Measurements from ENCODE around the gene RPS13.

RPS13 gene

GRCh38 chr11:17076517-17077239 lies 789 bp downstream of the RPS13 start:
- Histone ChIP-seq H4K5ac (ENCODE audit: low read length) (peak overlapping the region; percentile 8), H3K36me3 (ENCODE audit: control insufficient read depth, insufficient read depth, low read length) (peaks cover 7% of the 10 kb centered on the region), H3K79me2 (ENCODE audit: control insufficient read depth, insufficient read depth, low read length) (peaks cover 19% of the 10 kb centered on the region), H3K27me3 (ENCODE audit: insufficient read depth, low read length, poor library complexity) (no peaks in the 10 kb centered on the region), H3K9ac (ENCODE audit: low read length) (peak overlapping the region; percentile 84), H2BK120ac (ENCODE audit: low read depth, low read length) (no peak overlapping the region), H3K56ac (ENCODE audit: low read length) (peak overlapping the region; percentile 100), H3K4ac (ENCODE audit: low read depth, low read length) (peak overlapping the region; percentile 70), H2AK5ac (ENCODE audit: low read length) (no peak overlapping the region), H4K8ac (ENCODE audit: low read depth, low read length) (no peak overlapping the region), H3K79me1 (ENCODE audit: low read length) (peaks cover 3% of the 10 kb centered on the region), H2BK5ac (ENCODE audit: low read length) (peak overlapping the region; percentile 14), H3K23ac (ENCODE audit: low read length) (no peak overlapping the region), H3K4me2 (ENCODE audit: low read length) (peak overlapping the region; percentile 100), H3K4me1 (ENCODE audit: control insufficient read depth, low read depth, low read length) (peaks cover 2% of the 10 kb centered on the region), H3K4me3 (ENCODE audit: low read length) (peak overlapping the region; percentile 82), H3K18ac (ENCODE audit: low read length) (no peak overlapping the region), H2BK15ac (replicated peaks; ENCODE audit: low read depth) (no peak overlapping the region), H3K27ac (ENCODE audit: low read depth, low read length) (no peak overlapping the region)
- WGBS (ENCODE audit: extremely low coverage, insufficient coverage, low lambda C conversion rate), result no CpG with 5 or more reads among the region's 15 CpGs
- peak; percentile 15 for DNase-seq

- Histone ChIP-seq H3K4me2 (ENCODE audit: low read length) (peak overlapping the region; percentile 14), H3K79me2 (ENCODE audit: control insufficient read depth, insufficient read depth, low read length) (peaks cover 19% of the 10 kb centered on the region), H4K5ac (ENCODE audit: low read length) (no peak overlapping the region), H3K27ac (ENCODE audit: low read depth, low read length) (no peak overlapping the region), H3K56ac (ENCODE audit: low read length) (peak overlapping the region; percentile 62), H2BK15ac (replicated peaks; ENCODE audit: low read depth) (no peak overlapping the region), H3K18ac (ENCODE audit: low read length) (no peak overlapping the region), H3K79me1 (ENCODE audit: low read length) (peaks cover 3% of the 10 kb centered on the region), H2BK120ac (ENCODE audit: low read depth, low read length) (no peak overlapping the region), H3K4me1 (ENCODE audit: control insufficient read depth, low read depth, low read length) (peaks cover 2% of the 10 kb centered on the region), H3K36me3 (ENCODE audit: control insufficient read depth, insufficient read depth, low read length) (peaks cover 7% of the 10 kb centered on the region), H3K27me3 (ENCODE audit: insufficient read depth, low read length, poor library complexity) (no peaks in the 10 kb centered on the region), H3K4ac (ENCODE audit: low read depth, low read length) (no peak overlapping the region), H3K23ac (ENCODE audit: low read length) (no peak overlapping the region), H3K4me3 (ENCODE audit: low read length) (peak overlapping the region; percentile 10), H3K9ac (ENCODE audit: low read length) (peak overlapping the region; percentile 84), H2BK5ac (ENCODE audit: low read length) (no peak overlapping the region), H2AK5ac (ENCODE audit: low read length) (no peak overlapping the region), H4K8ac (ENCODE audit: low read depth, low read length) (no peak overlapping the region)
- no CpG with 5 or more reads among the region's 5 CpGs for WGBS (ENCODE audit: extremely low coverage, insufficient coverage, low lambda C conversion rate)
- no peak for DNase-seq
Observed at GRCh38 chr11:17075506-17075905, 2.0 kb downstream of the RPS13 start.

GRCh38 chr11:17073370-17074027 lies 4.0 kb downstream of the RPS13 start:
- H2BK15ac ChIP-seq (replicated peaks; ENCODE audit: low read depth), result no peak overlapping the region
- no CpG with 5 or more reads among the region's 4 CpGs for WGBS (ENCODE audit: extremely low coverage, insufficient coverage, low lambda C conversion rate)

GRCh38 chr11:17067417-17067816 lies 10.1 kb downstream of the RPS13 start:
- Histone ChIP-seq H3K27me3 (ENCODE audit: insufficient read depth, low read length, poor library complexity) (no peaks in the 10 kb centered on the region), H4K5ac (ENCODE audit: low read length) (no peak overlapping the region), H3K4me2 (ENCODE audit: low read length) (no peak overlapping the region), H3K4me1 (ENCODE audit: control insufficient read depth, low read depth, low read length) (no peaks in the 10 kb centered on the region), H3K4me3 (ENCODE audit: low read length) (no peak overlapping the region), H3K36me3 (ENCODE audit: control insufficient read depth, insufficient read depth, low read length) (no peaks in the 10 kb centered on the region), H4K8ac (ENCODE audit: low read depth, low read length) (no peak overlapping the region), H3K27ac (ENCODE audit: low read depth, low read length) (no peak overlapping the region), H3K18ac (ENCODE audit: low read length) (no peak overlapping the region), H2BK5ac (ENCODE audit: low read length) (no peak overlapping the region), H3K79me2 (ENCODE audit: control insufficient read depth, insufficient read depth, low read length) (no peaks in the 10 kb centered on the region), H2AK5ac (ENCODE audit: low read length) (no peak overlapping the region), H3K23ac (ENCODE audit: low read length) (no peak overlapping the region), H2BK120ac (ENCODE audit: low read depth, low read length) (no peak overlapping the region), H3K4ac (ENCODE audit: low read depth, low read length) (no peak overlapping the region), H2BK15ac (replicated peaks; ENCODE audit: low read depth) (no peak overlapping the region), H3K9ac (ENCODE audit: low read length) (no peak overlapping the region), H3K56ac (ENCODE audit: low read length) (no peak overlapping the region), H3K79me1 (ENCODE audit: low read length) (no peaks in the 10 kb centered on the region)
- no peak for DNase-seq
- no CpG with 5 or more reads among the region's 6 CpGs for WGBS (ENCODE audit: extremely low coverage, insufficient coverage, low lambda C conversion rate)

More at GRCh38 chr11:17073370-17074027, 4.0 kb downstream of the RPS13 start:
- H3K79me2 ChIP-seq (ENCODE audit: control insufficient read depth, insufficient read depth, low read length), result peaks cover 19% of the 10 kb centered on the region
- H4K5ac ChIP-seq (ENCODE audit: low read length), result no peak overlapping the region
- peaks cover 2% of the 10 kb centered on the region for H3K4me1 ChIP-seq (ENCODE audit: control insufficient read depth, low read depth, low read length)
- no peak overlapping the region for H3K18ac ChIP-seq (ENCODE audit: low read length)
- peaks cover 7% of the 10 kb centered on the region for H3K36me3 ChIP-seq (ENCODE audit: control insufficient read depth, insufficient read depth, low read length)
- H2AK5ac ChIP-seq (ENCODE audit: low read length), result no peak overlapping the region
- no peak overlapping the region for H3K23ac ChIP-seq (ENCODE audit: low read length)
- no peak overlapping the region for H3K27ac ChIP-seq (ENCODE audit: low read depth, low read length)
- H3K4me3 ChIP-seq (ENCODE audit: low read length), result no peak overlapping the region
- H2BK5ac ChIP-seq (ENCODE audit: low read length), result no peak overlapping the region
- no peak overlapping the region for H3K56ac ChIP-seq (ENCODE audit: low read length)
- H3K27me3 ChIP-seq (ENCODE audit: insufficient read depth, low read length, poor library complexity), result no peaks in the 10 kb centered on the region
- H2BK120ac ChIP-seq (ENCODE audit: low read depth, low read length), result no peak overlapping the region
- H3K4me2 ChIP-seq (ENCODE audit: low read length), result no peak overlapping the region
- DNase-seq, result no peak
- H4K8ac ChIP-seq (ENCODE audit: low read depth, low read length), result no peak overlapping the region
- no peak overlapping the region for H3K9ac ChIP-seq (ENCODE audit: low read length)
- no peak overlapping the region for H3K4ac ChIP-seq (ENCODE audit: low read depth, low read length)
- peaks cover 3% of the 10 kb centered on the region for H3K79me1 ChIP-seq (ENCODE audit: low read length)

- Histone ChIP-seq H2AK5ac (ENCODE audit: low read length) (no peak overlapping the region), H4K8ac (ENCODE audit: low read depth, low read length) (no peak overlapping the region), H3K4me1 (ENCODE audit: control insufficient read depth, low read depth, low read length) (no peaks in the 10 kb centered on the region), H2BK120ac (ENCODE audit: low read depth, low read length) (no peak overlapping the region), H3K79me2 (ENCODE audit: control insufficient read depth, insufficient read depth, low read length) (no peaks in the 10 kb centered on the region), H3K79me1 (ENCODE audit: low read length) (no peaks in the 10 kb centered on the region), H3K18ac (ENCODE audit: low read length) (no peak overlapping the region), H2BK15ac (replicated peaks; ENCODE audit: low read depth) (no peak overlapping the region), H3K4ac (ENCODE audit: low read depth, low read length) (no peak overlapping the region), H2BK5ac (ENCODE audit: low read length) (no peak overlapping the region), H3K4me3 (ENCODE audit: low read length) (no peak overlapping the region), H3K23ac (ENCODE audit: low read length) (no peak overlapping the region), H3K27ac (ENCODE audit: low read depth, low read length) (no peak overlapping the region), H4K5ac (ENCODE audit: low read length) (no peak overlapping the region), H3K36me3 (ENCODE audit: control insufficient read depth, insufficient read depth, low read length) (no peaks in the 10 kb centered on the region), H3K27me3 (ENCODE audit: insufficient read depth, low read length, poor library complexity) (no peaks in the 10 kb centered on the region), H3K9ac (ENCODE audit: low read length) (no peak overlapping the region), H3K4me2 (ENCODE audit: low read length) (no peak overlapping the region), H3K56ac (ENCODE audit: low read length) (no peak overlapping the region)
- DNase-seq, result no peak
- WGBS (ENCODE audit: extremely low coverage, insufficient coverage, low lambda C conversion rate), result no CpG with 5 or more reads among the region's 2 CpGs
Observed at GRCh38 chr11:17066691-17067090, 10.8 kb downstream of the RPS13 start.

Data from mesendoderm (in vitro differentiated cells).